ENCODE results near the gene RNF223. TPM values are rescaled to one million over a fixed set of nuclear protein-coding genes. Genes with fewer than 3 reads are reported as not detected.
"Not testable (repeated sequence)": the region's sequence is repeated elsewhere in the genome, so short reads cannot be mapped to it uniquely, and the experiment has no call there.

Gene RNF223
- total RNA-seq, 1 experiment from 2014 or later, result not detected

- no peak overlapping the region for H3K4me2 ChIP-seq (ENCODE audit: low read depth, low read length, poor library complexity, severe bottlenecking)
These were observed 7.5 kb upstream of the RNF223 start for GRCh38 chr1:1081311-1082238.

DNA sequence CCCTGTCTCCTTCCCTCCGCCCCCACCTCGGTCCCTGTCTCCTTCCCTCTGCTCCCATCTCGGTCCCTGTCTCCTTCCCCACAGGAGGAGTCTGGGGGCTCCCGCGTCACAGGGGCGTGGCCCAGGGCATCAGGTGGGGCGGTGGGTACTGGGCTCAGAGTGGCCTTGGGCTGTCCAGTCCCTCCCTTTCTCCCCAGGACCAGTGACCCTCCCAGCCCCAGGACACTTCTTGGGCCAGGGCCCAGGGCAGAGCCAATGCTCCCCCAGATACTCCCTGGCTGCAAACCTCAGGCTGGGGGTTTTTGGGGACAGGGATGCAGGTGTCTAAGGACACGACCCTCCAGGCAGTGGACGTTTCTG lies 6.8 kb upstream of the RNF223 start:
- H3K9me3 ChIP-seq (ENCODE audit: low read length), result no peaks in the 10 kb centered on the region
- no peaks in the 10 kb centered on the region for H3K36me3 ChIP-seq (ENCODE audit: insufficient read depth, low read length)
- no peak overlapping the region for H2AFZ ChIP-seq (ENCODE audit: low read length)
- H3K9me2 ChIP-seq (replicated peaks; ENCODE audit: insufficient read depth, low read length), result no peaks in the 10 kb centered on the region
- no peaks in the 10 kb centered on the region for H3K27me3 ChIP-seq (ENCODE audit: low read length)
- no peak overlapping the region for H3K4me2 ChIP-seq (ENCODE audit: low read depth, low read length, poor library complexity, severe bottlenecking)
- H3K79me2 ChIP-seq (ENCODE audit: low read length), result no peaks in the 10 kb centered on the region
- no peak for DNase-seq
- no peak overlapping the region for H3K27ac ChIP-seq (ENCODE audit: low read length)
- H3K4me3 ChIP-seq (ENCODE audit: low read length), result no peak overlapping the region
- H3K4me1 ChIP-seq (ENCODE audit: low read length), result peaks cover 8% of the 10 kb centered on the region
- no peak overlapping the region for H3K9ac ChIP-seq (ENCODE audit: low read length)
- H4K20me1 ChIP-seq (ENCODE audit: insufficient read depth, low read depth, low read length), result no peaks in the 10 kb centered on the region

More at GRCh38 chr1:1081311-1082238, 7.5 kb upstream of the RNF223 start:
- Histone ChIP-seq H4K20me1 (ENCODE audit: insufficient read depth, low read depth, low read length) (no peaks in the 10 kb centered on the region), H2AFZ (ENCODE audit: low read length) (no peak overlapping the region), H3K27me3 (ENCODE audit: low read length) (no peaks in the 10 kb centered on the region), H3K79me2 (ENCODE audit: low read length) (no peaks in the 10 kb centered on the region), H3K4me1 (ENCODE audit: low read length) (peaks cover 8% of the 10 kb centered on the region), H3K36me3 (ENCODE audit: insufficient read depth, low read length) (no peaks in the 10 kb centered on the region), H3K9ac (ENCODE audit: low read length) (no peak overlapping the region), H3K9me2 (replicated peaks; ENCODE audit: insufficient read depth, low read length) (no peaks in the 10 kb centered on the region), H3K9me3 (ENCODE audit: low read length) (no peaks in the 10 kb centered on the region), H3K27ac (ENCODE audit: low read length) (no peak overlapping the region), H3K4me3 (ENCODE audit: low read length) (no peak overlapping the region)
- DNase-seq, result no peak

DNA sequence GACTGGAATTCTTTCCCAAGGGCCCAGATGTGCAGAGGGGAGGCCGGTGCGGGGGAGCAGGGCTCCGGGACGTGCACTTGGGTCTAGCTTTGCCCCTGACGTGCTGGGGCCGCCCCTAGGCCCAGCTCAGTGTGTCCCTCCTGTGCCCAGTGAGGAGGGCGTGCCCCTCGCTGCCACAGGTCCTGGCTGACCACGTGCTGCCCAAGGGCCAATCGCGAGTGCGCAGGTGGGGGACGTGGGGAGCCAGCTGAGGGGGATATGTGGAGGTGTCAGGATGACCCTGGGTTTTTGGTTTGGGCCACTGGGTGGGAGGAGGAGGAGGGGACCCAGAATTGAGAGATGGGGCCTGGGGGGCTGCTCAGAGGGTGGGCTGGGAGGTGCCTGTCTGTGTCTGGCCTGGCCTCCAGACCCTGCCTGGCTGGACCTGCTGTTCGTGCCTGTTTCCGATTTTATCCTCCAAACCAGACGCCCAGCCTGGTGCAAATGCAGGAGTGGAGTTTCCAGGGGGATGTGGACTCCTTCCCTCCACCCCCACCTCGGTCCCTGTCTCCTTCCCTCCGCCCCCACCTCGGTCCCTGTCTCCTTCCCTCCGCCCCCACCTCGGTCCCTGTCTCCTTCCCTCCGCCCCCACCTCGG lies 6.1 kb upstream of the RNF223 start:
- H3K36me3 ChIP-seq (ENCODE audit: insufficient read depth, low read length), result no peaks in the 10 kb centered on the region
- DNase-seq, result no peak
- no peak overlapping the region for H3K4me3 ChIP-seq (ENCODE audit: low read length)
- no peaks in the 10 kb centered on the region for H3K27me3 ChIP-seq (ENCODE audit: low read length)
- no peak overlapping the region for H3K27ac ChIP-seq (ENCODE audit: low read length)
- H3K4me2 ChIP-seq (ENCODE audit: low read depth, low read length, poor library complexity, severe bottlenecking), result peak overlapping the region; percentile 1
- no peaks in the 10 kb centered on the region for H3K9me2 ChIP-seq (replicated peaks; ENCODE audit: insufficient read depth, low read length)
- H3K9me3 ChIP-seq (ENCODE audit: low read length), result no peaks in the 10 kb centered on the region
- no peak overlapping the region for H2AFZ ChIP-seq (ENCODE audit: low read length)
- no peaks in the 10 kb centered on the region for H3K79me2 ChIP-seq (ENCODE audit: low read length)
- peaks cover 8% of the 10 kb centered on the region for H3K4me1 ChIP-seq (ENCODE audit: low read length)
- no peak overlapping the region for H3K9ac ChIP-seq (ENCODE audit: low read length)
- no peaks in the 10 kb centered on the region for H4K20me1 ChIP-seq (ENCODE audit: insufficient read depth, low read depth, low read length)

DNA sequence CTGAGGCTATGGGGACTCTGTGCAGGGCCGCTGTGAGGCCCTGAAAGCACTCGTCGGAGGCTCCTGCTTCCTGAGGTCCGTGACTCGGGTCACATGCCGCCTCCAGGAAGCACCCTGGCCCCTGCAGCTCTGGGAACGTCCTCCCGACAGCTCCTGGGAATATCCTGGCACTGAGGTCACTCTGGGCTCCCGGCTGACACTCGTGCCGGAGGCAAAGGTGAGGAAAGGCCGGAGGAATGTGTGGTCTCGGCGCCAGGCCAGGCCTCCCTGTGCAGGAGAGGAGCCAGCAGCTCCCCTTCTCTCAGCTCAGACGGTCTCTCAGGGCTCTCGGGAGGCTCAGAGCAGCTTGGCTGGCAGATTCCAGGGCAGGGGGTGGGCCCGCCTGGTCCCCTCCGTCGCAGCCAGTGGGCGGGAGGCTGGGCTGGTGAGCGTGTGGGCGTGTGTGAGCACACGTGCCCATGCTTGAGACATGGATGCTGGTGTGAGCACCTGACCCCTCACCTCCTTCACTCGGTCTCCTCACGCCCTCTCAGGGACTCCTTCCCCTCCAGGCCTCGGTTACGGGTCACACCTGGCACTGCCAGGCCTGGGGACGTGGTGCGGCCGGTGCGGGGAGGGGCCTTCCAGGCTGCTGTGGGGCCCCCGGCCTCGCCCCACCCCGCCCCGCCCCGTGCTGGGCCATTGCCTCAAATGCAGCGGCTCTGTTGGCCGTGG lies 5.5 kb upstream of the RNF223 start:
- Histone ChIP-seq H3K4me3 (ENCODE audit: low read length) (no peak overlapping the region), H3K9ac (ENCODE audit: low read length) (0 out of 2 replicates have a peak overlapping the region, but pooled peaks have one; percentile 12), H3K27me3 (ENCODE audit: low read length) (no peaks in the 10 kb centered on the region)

GRCh38 chr1:1077396-1077795 lies 3.3 kb upstream of the RNF223 start:
- not testable (repeated sequence) for H3K79me2 ChIP-seq (ENCODE audit: low read length); H3K9me2 ChIP-seq (replicated peaks; ENCODE audit: insufficient read depth, low read length); H3K4me3 ChIP-seq (ENCODE audit: low read length); DNase-seq; H3K9ac ChIP-seq (ENCODE audit: low read length); H3K9me3 ChIP-seq (ENCODE audit: low read length); H3K27me3 ChIP-seq (ENCODE audit: low read length); H4K20me1 ChIP-seq (ENCODE audit: insufficient read depth, low read depth, low read length); H3K36me3 ChIP-seq (ENCODE audit: insufficient read depth, low read length); H3K4me2 ChIP-seq (ENCODE audit: low read depth, low read length, poor library complexity, severe bottlenecking); H3K27ac ChIP-seq (ENCODE audit: low read length); H2AFZ ChIP-seq (ENCODE audit: low read length); H3K4me1 ChIP-seq (ENCODE audit: low read length)

More for the DNA sequence above, 5.5 kb upstream of the RNF223 start:
- H3K36me3 ChIP-seq (ENCODE audit: insufficient read depth, low read length), result no peaks in the 10 kb centered on the region
- no peaks in the 10 kb centered on the region for H4K20me1 ChIP-seq (ENCODE audit: insufficient read depth, low read depth, low read length)
- peak overlapping the region; percentile 1 for H3K4me2 ChIP-seq (ENCODE audit: low read depth, low read length, poor library complexity, severe bottlenecking)
- DNase-seq, result peak; percentile 75
- no peaks in the 10 kb centered on the region for H3K9me3 ChIP-seq (ENCODE audit: low read length)
- no peaks in the 10 kb centered on the region for H3K9me2 ChIP-seq (replicated peaks; ENCODE audit: insufficient read depth, low read length)
- H3K79me2 ChIP-seq (ENCODE audit: low read length), result no peaks in the 10 kb centered on the region
- no peak overlapping the region for H3K27ac ChIP-seq (ENCODE audit: low read length)
- H3K4me1 ChIP-seq (ENCODE audit: low read length), result peaks cover 8% of the 10 kb centered on the region
- H2AFZ ChIP-seq (ENCODE audit: low read length), result no peak overlapping the region

DNA sequence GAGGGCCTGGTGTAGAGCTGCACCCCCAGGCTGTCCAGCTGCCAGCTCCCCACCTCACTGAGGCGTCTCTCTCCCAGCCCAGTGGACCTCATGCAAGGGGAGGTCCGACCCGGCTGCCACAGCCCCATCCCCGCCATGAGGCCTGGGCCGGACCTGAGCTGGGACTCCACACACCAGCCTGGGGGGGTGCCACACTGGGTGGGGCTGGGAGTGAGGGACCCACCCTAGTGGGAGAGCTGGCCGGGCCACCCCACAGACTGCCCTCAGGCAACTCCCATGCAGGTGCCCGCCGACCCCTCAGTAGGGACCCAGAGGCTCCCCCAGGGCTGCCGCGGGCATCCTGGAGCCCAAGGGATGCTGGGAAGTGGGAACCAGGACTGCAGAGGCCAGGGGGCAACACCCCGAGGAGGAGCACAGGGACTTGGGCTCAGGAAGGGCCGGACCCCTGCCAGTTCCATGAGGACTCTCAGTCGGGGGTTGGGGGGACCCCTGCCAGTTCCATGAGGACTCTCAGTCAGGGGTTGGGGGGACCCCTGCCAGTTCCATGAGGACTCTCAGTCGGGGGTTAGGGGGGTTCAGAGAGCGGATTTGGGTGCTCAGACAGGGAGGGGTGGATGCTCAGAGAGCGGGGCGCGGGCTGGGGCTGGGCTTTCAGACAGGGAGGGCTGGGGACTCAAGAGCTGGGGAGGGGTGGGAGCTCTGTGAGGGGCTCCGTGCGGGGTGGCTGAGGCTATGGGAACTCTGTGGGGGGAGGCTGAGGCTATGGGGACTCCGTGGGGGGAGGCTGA lies 1.2 kb upstream of the RNF223 start:
- Histone ChIP-seq H3K9me3 (ENCODE audit: low read length) (no peaks in the 10 kb centered on the region), H3K79me2 (ENCODE audit: low read length) (no peaks in the 10 kb centered on the region), H3K27ac (ENCODE audit: low read length) (no peak overlapping the region), H3K36me3 (ENCODE audit: insufficient read depth, low read length) (no peaks in the 10 kb centered on the region), H3K9me2 (replicated peaks; ENCODE audit: insufficient read depth, low read length) (no peaks in the 10 kb centered on the region), H2AFZ (ENCODE audit: low read length) (no peak overlapping the region), H3K4me1 (ENCODE audit: low read length) (peaks cover 8% of the 10 kb centered on the region), H4K20me1 (ENCODE audit: insufficient read depth, low read depth, low read length) (no peaks in the 10 kb centered on the region), H3K4me3 (ENCODE audit: low read length) (no peak overlapping the region), H3K9ac (ENCODE audit: low read length) (no peak overlapping the region), H3K27me3 (ENCODE audit: low read length) (no peaks in the 10 kb centered on the region), H3K4me2 (ENCODE audit: low read depth, low read length, poor library complexity, severe bottlenecking) (no peak overlapping the region)
- DNase-seq, result no peak

DNA sequence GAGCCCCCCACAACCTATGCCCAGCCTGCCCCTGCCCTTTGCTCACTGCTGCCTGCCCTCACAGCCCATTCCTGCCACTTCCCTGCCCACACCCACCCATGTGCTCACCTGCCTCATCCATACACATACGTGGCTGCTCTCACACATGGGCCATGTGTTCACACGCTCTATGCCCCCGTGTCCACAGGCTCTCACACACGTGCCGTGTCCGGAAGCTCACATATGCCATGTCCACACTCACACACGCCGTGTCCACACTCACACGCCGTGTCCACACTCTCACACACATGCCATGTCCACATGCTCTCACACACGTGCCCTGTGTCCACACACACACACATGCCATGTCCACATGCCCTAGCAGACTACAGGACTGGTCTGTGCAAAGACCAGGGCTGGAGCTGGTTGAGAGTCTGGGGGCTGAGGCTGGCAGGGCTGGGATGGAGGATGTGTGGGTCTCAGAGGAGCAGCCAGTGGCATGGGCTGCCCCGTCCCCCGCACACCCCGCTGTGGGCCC lies 583 bp upstream of the RNF223 start:
- Histone ChIP-seq H3K27me3 (ENCODE audit: low read length) (no peaks in the 10 kb centered on the region), H3K9me3 (ENCODE audit: low read length) (no peaks in the 10 kb centered on the region), H3K4me3 (ENCODE audit: low read length) (no peak overlapping the region), H3K36me3 (ENCODE audit: insufficient read depth, low read length) (no peaks in the 10 kb centered on the region), H3K4me2 (ENCODE audit: low read depth, low read length, poor library complexity, severe bottlenecking) (no peak overlapping the region), H3K4me1 (ENCODE audit: low read length) (peaks cover 4% of the 10 kb centered on the region), H3K9me2 (replicated peaks; ENCODE audit: insufficient read depth, low read length) (no peaks in the 10 kb centered on the region), H3K27ac (ENCODE audit: low read length) (no peak overlapping the region), H4K20me1 (ENCODE audit: insufficient read depth, low read depth, low read length) (no peaks in the 10 kb centered on the region), H3K9ac (ENCODE audit: low read length) (no peak overlapping the region), H2AFZ (ENCODE audit: low read length) (no peak overlapping the region), H3K79me2 (ENCODE audit: low read length) (no peaks in the 10 kb centered on the region)
- DNase-seq, result no peak
